ENCODE data around the gene ADD1.

DNA sequence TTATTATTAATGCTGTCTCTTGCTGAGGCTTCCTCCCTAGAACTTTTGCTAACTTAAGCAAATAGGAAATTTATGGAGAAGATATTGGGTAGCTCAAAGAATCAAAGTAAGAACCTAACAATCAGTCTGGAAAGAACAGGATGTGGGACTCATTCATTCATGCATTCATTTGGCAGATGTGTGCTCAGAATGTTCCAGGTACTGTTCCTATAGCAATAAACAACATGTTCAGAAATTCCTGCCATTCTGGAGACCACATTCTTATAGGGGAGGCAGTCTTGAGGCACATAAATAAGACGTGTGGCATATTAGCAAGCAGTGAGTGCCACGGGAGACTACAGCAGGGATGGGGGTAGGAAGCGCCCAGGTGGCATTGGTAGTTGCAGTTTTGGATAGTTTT is 124.7 kb downstream of the ADD1 start:
- TF ChIP-seq, protein P1, sequence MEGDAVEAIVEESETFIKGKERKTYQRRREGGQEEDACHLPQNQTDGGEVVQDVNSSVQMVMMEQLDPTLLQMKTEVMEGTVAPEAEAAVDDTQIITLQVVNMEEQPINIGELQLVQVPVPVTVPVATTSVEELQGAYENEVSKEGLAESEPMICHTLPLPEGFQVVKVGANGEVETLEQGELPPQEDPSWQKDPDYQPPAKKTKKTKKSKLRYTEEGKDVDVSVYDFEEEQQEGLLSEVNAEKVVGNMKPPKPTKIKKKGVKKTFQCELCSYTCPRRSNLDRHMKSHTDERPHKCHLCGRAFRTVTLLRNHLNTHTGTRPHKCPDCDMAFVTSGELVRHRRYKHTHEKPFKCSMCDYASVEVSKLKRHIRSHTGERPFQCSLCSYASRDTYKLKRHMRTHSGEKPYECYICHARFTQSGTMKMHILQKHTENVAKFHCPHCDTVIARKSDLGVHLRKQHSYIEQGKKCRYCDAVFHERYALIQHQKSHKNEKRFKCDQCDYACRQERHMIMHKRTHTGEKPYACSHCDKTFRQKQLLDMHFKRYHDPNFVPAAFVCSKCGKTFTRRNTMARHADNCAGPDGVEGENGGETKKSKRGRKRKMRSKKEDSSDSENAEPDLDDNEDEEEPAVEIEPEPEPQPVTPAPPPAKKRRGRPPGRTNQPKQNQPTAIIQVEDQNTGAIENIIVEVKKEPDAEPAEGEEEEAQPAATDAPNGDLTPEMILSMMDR (conservative IDR thresholded peaks at IDR 0.05; ENCODE audit: low read depth, low read length): no peak
- no peak for TF ChIP-seq EZH2 (IDR thresholded peaks at IDR 0.05; ENCODE audit: borderline replicate concordance, low read depth, low read length, poor library complexity, severe bottlenecking)
